HepG2 (cell line): ENCODE results near the gene NDST1. TPM values are rescaled to one million over a fixed set of nuclear protein-coding genes. Genes with fewer than 3 reads are reported as not detected.

Experiments used
- MIER2 ChIP-seq: IDR thresholded peaks from 2 replicates; pipeline ENCODE4 v1.6.1; 2016; ENCODE audit warnings: missing biosample characterization, missing genetic modification reagents
- MLX ChIP-seq: IDR thresholded peaks from 2 replicates; pipeline ENCODE4 v1.6.1; 2016
- RFXANK ChIP-seq: IDR thresholded peaks from 2 replicates; pipeline ENCODE4 v1.6.1; 2016
- USF2 ChIP-seq, 2 experiments: sonication (generic) in 1 of 2; formaldehyde crosslinking in 1 of 2; IDR thresholded peaks; 2 replicates each; pipeline versions ENCODE4 v1.5.1 to v1.6.1; 2011 to 2020; ENCODE audit warnings: borderline replicate concordance in 1 of 2, low read depth in 1 of 2, low read length in 1 of 2, mild to moderate bottlenecking in 1 of 2, missing genetic modification reagents in 1 of 2, moderate library complexity in 1 of 2
- ZNF318 ChIP-seq: sonication (generic); formaldehyde crosslinking; IDR thresholded peaks from 2 replicates; pipeline ENCODE4 v1.4.0; 2020; ENCODE audit warnings: mild to moderate bottlenecking, missing genetic modification reagents
- ZNF407 ChIP-seq: sonication (generic); formaldehyde crosslinking; IDR thresholded peaks from one replicate; pipeline ENCODE4 v1.5.1; 2020; ENCODE audit warnings: mild to moderate bottlenecking, missing genetic modification reagents; ENCODE audit errors: not compliant biosample characterization
- ZNF703 ChIP-seq: sonication (generic); formaldehyde crosslinking; IDR thresholded peaks from 2 replicates; pipeline ENCODE4 v1.5.1; 2020; ENCODE audit warnings: missing genetic modification reagents, mild to moderate bottlenecking, moderate library complexity, borderline replicate concordance
- ZSCAN29 ChIP-seq: sonication (generic); formaldehyde crosslinking; conservative IDR thresholded peaks from 2 replicates; pipeline ENCODE4 v1.4.0; 2020; ENCODE audit warnings: mild to moderate bottlenecking, missing genetic modification reagents
- ZSCAN30 ChIP-seq: sonication (generic); formaldehyde crosslinking; IDR thresholded peaks from 2 replicates; pipeline ENCODE4 v1.5.0; 2020; ENCODE audit warnings: mild to moderate bottlenecking, missing genetic modification reagents
- polyA plus RNA-seq, 8 experiments: library from polyadenylated mRNA; depleted of rRNA in 3 of 8; stranded (reverse) in 7 of 8; unstranded in 1 of 8; fragments of >200 nt; fragmentation: Illumina TruSeq in 4 of 8; extraction: Trizol in 4 of 8; gene quantifications; 2 replicates each; pipeline versions ENCODE4 v1.2.1 to v1.2.3, GENCODE V29; 2011 to 2016; ENCODE audit warnings: low read depth in 4 of 8, missing spikeins in 1 of 8, mixed read lengths in 1 of 8; ENCODE audit not compliant: insufficient read depth in 1 of 8
- total RNA-seq, 5 experiments: library from RNA; depleted of rRNA; stranded (reverse); fragments of >200 nt; fragmentation: Illumina TruSeq; extraction: Trizol; gene quantifications; 2 replicates each; pipeline ENCODE4 v1.2.3, GENCODE V29; 2016; ENCODE audit warnings: low read depth in 1 of 5

Gene NDST1
- total and polyA plus RNA-seq, 2 of the 13 experiments (the other 11 are each of a cell fraction or from before 2014, with no cell fraction given), result 23.8 to 26.2 TPM

- no peak for TF ChIP-seq ZNF407 (CRISPR knock-in tag)
- no peak for TF ChIP-seq USF2 (IDR thresholded peaks at IDR 0.05; ENCODE audit: low read depth, low read length)
- peak; percentile 17; the same call in 1 of the 2 replicates for TF ChIP-seq USF2 (CRISPR knock-in tag; IDR thresholded peaks at IDR 0.05; ENCODE audit: borderline replicate concordance)
- peak; percentile 96 for TF ChIP-seq MLX (CRISPR knock-in tag)
- peak; percentile 69; the same call in 1 of the 2 replicates for TF ChIP-seq ZSCAN29 (CRISPR knock-in tag)
- 0 out of 2 replicates have a peak, but pooled peaks have one; percentile 76 for TF ChIP-seq MIER2 (CRISPR knock-in tag)
- no peak for TF ChIP-seq ZNF703 (CRISPR knock-in tag)
- TF ChIP-seq RFXANK (CRISPR knock-in tag), result peak; percentile 76; the same call in 1 of the 2 replicates
- TF ChIP-seq ZNF318, result peak; percentile 97
- no peak for TF ChIP-seq ZSCAN30
Measured at GRCh38 chr5:150542933-150543445, 35.1 kb downstream of the NDST1 start (continued).
